ENCODE measurements around the gene SPATA46.

DNA sequence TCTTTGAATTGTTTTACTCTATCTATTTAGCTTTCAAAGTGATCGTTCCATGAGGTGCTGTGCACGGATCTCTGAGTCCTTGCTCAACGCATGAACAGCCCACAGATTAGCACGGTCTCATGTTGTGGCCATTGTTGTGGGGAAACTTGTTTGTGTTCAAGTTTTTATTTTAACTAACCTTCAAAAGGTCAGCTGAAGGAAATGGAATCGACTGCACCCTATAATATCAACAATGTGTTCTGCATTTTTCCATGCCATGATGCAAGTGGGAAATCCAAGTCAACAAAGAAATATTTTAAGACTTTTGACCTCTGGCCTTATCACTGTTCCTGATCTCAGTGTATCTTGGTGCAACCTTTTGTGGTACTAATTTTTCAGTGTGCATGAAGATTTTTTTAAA is 29.1 kb upstream of the SPATA46 start:
- no peak for TF ChIP-seq POLR2AphosphoS5 (IDR thresholded peaks at IDR 0.05)
- TF ChIP-seq CTCF (IDR thresholded peaks at IDR 0.05), result no peak
- no peak for TF ChIP-seq POLR2A (IDR thresholded peaks at IDR 0.05)

Measured in breast epithelium (tissue), 3 donors.